Astrocyte (in vitro differentiated cells and primary cell): ENCODE measurements around the gene RPS6KA4. TPM values are rescaled to one million over a fixed set of nuclear protein-coding genes. Genes with fewer than 3 reads are reported as not detected.
A peak's percentile ranks its signal among the peaks of the same experiment; 100 is the strongest.

Experiments
- DNase-seq: peaks from one replicate; pipeline ENCODE4 v3.0.0-alpha.2; 2010; ENCODE audit warnings: low read depth
- FAIRE-seq: peaks from 2 replicates; lab custom pipeline; 2011; peaks lifted over from hg19 to GRCh38; lab: Jason Lieb, UNC
- H2AFZ ChIP-seq: 2 replicates; pipeline ENCODE4 v1.6.0; 2012; ENCODE audit warnings: low read depth, low read length, inconsistent platforms
- H3K27ac ChIP-seq: 2 replicates; pipeline ENCODE4 v1.5.1; 2011; ENCODE audit warnings: low read depth, low read length, inconsistent platforms
- H3K27me3 ChIP-seq: 2 replicates; pipeline ENCODE4 v1.6.0; 2011; ENCODE audit warnings: low read length, inconsistent platforms; ENCODE audit not compliant: insufficient read depth
- H3K36me3 ChIP-seq: 2 replicates; pipeline ENCODE4 v1.5.1; 2011; ENCODE audit warnings: low read length, inconsistent platforms; ENCODE audit not compliant: insufficient read depth
- H3K4me1 ChIP-seq: 2 replicates; pipeline ENCODE4 v1.5.1; 2011; ENCODE audit warnings: low read length, inconsistent platforms; ENCODE audit not compliant: insufficient read depth
- H3K4me2 ChIP-seq: 2 replicates; pipeline ENCODE4 v1.6.0; 2012; ENCODE audit warnings: low read length, inconsistent platforms
- H3K4me3 ChIP-seq: 2 replicates; pipeline ENCODE4 v1.5.1; 2011; ENCODE audit warnings: low read depth, mild to moderate bottlenecking, low read length, inconsistent platforms; ENCODE audit not compliant: insufficient read depth
- H3K79me2 ChIP-seq: 2 replicates; pipeline ENCODE4 v1.6.0; 2012; ENCODE audit warnings: mild to moderate bottlenecking, low read length, inconsistent platforms; ENCODE audit not compliant: insufficient read depth
- H3K9ac ChIP-seq: 2 replicates; pipeline ENCODE4 v1.6.0; 2012; ENCODE audit warnings: mild to moderate bottlenecking, low read length, inconsistent platforms
- H3K9me3 ChIP-seq: 2 replicates; pipeline ENCODE4 v1.5.1; 2012; ENCODE audit warnings: low read depth, mild to moderate bottlenecking, low read length, inconsistent platforms; ENCODE audit not compliant: insufficient read depth
- H4K20me1 ChIP-seq: 2 replicates; pipeline ENCODE4 v1.6.0; 2012; ENCODE audit warnings: low read length, inconsistent platforms; ENCODE audit not compliant: insufficient read depth
- H3K27ac Mint-ChIP-seq: one replicate; pipeline ENCODE4 v1.8.0; 2021; ENCODE audit warnings: mild to moderate bottlenecking, mixed read lengths; ENCODE audit not compliant: unreplicated experiment
- H3K27me3 Mint-ChIP-seq: one replicate; pipeline ENCODE4 v1.8.0; 2021; ENCODE audit warnings: low read depth, mixed read lengths; ENCODE audit not compliant: unreplicated experiment
- H3K36me3 Mint-ChIP-seq: one replicate; pipeline ENCODE4 v1.8.0; 2021; ENCODE audit warnings: low read depth, mixed read lengths; ENCODE audit not compliant: unreplicated experiment
- H3K4me1 Mint-ChIP-seq: one replicate; pipeline ENCODE4 v1.8.0; 2021; ENCODE audit warnings: low read depth, mixed read lengths; ENCODE audit not compliant: unreplicated experiment
- H3K4me3 Mint-ChIP-seq: one replicate; pipeline ENCODE4 v1.8.0; 2021; ENCODE audit warnings: mild to moderate bottlenecking, moderate library complexity, mixed read lengths; ENCODE audit not compliant: unreplicated experiment
- H3K9me3 Mint-ChIP-seq: one replicate; pipeline ENCODE4 v1.8.0; 2021; ENCODE audit warnings: mild to moderate bottlenecking, mixed read lengths; ENCODE audit not compliant: unreplicated experiment
- EZH2 ChIP-seq: IDR thresholded peaks from 2 replicates; pipeline ENCODE4 v1.6.1; 2012; ENCODE audit warnings: mild to moderate bottlenecking, low read length, inconsistent platforms; ENCODE audit not compliant: insufficient read depth
- total RNA-seq: library from RNA; stranded (reverse); gene quantifications from 2 replicates; pipeline ENCODE4 v1.2.1, GENCODE V29; 2021
- TF ChIP-seq, protein P1 (sequence below): IDR thresholded peaks from 2 replicates; pipeline ENCODE4 v1.5.1; 2011; ENCODE audit warnings: low read depth, mild to moderate bottlenecking, inconsistent platforms, low read length, moderate library complexity; ENCODE audit not compliant: insufficient read depth

RPS6KA4 gene
- total RNA-seq, 1 donor from 2014 or later, result 36.2 TPM

DNA sequence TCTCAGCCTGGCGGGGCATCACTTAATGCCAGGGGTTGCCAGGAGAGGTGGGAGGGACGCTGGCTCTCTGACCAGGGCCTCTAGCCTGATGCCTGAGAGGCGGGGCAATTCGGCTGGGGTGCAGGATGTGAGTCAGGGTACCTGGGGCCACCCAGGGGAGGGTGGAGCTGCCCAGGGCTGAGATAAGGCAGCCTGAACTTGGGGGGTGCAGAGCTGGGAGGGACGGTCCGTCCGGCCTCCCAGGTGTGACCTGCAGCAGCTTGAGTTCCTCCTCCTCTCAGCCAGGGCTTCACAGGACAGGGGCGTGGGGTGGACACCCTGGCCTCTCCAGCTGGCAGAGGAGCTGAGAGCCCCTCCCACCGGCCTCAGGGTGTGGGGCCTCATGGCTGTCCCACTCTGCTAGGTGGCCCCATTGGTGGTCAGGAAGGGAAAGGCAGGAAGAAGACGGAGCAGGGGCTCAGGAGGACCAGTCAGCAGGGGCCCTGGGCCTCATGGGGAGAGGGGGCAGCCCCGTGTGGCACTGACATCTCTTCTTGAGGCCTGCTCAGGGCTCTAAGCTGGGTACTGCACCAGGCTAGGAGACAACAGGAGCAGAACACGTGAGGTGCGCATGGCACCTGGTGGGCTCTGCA lies 942 bp upstream of the RPS6KA4 start:
- Mint-ChIP-seq H3K36me3 (peaks cover 8% of the 10 kb centered on the region), H3K4me3 (no peak overlapping the region), H3K27me3 (no peaks in the 10 kb centered on the region), H3K9me3 (no peaks in the 10 kb centered on the region), H3K4me1 (peaks cover 11% of the 10 kb centered on the region), H3K27ac (no peak overlapping the region)
- Histone ChIP-seq H3K4me3 (no peak overlapping the region), H4K20me1 (peaks cover 21% of the 10 kb centered on the region), H3K9ac (peak overlapping the region; percentile 88), H3K27ac (peak overlapping the region; percentile 76), H3K4me2 (peak overlapping the region; percentile 100), H2AFZ (peak overlapping the region; percentile 2), H3K27me3 (no peaks in the 10 kb centered on the region), H3K4me1 (peaks cover 35% of the 10 kb centered on the region), H3K9me3 (no peaks in the 10 kb centered on the region), H3K36me3 (peaks cover 11% of the 10 kb centered on the region), H3K79me2 (peaks cover 23% of the 10 kb centered on the region)
- DNase-seq, result no peak
- FAIRE-seq, result no peak
- TF ChIP-seq EZH2, result no peak

DNA sequence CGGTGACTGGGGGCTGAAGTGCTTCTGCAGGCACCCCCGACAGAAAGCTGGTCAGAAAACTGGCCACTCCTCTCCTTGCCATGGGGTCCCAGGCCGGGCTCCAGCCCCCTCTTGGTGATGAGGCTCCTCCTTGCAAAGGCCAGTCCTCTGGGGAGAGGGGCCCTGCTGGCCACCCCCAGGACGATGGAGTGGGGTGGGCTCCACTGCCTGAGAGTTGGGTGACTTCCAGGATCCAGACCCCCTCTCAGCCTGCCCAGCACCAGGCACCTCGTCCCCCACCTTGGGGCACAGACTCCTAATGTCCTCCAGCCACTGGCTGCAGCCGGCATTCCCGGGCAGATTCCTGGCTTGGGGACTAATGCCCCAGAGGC lies 441 bp upstream of the RPS6KA4 start:
- no peaks in the 10 kb centered on the region for H3K9me3 Mint-ChIP-seq
- Histone ChIP-seq H3K4me3 (peak overlapping the region; percentile 70), H2AFZ (peak overlapping the region; percentile 68), H3K27me3 (no peaks in the 10 kb centered on the region), H4K20me1 (peaks cover 21% of the 10 kb centered on the region), H3K4me1 (peaks cover 35% of the 10 kb centered on the region), H3K9me3 (no peaks in the 10 kb centered on the region), H3K4me2 (peak overlapping the region; percentile 100), H3K36me3 (peaks cover 14% of the 10 kb centered on the region), H3K9ac (peak overlapping the region; percentile 88), H3K27ac (peak overlapping the region; percentile 76), H3K79me2 (peaks cover 23% of the 10 kb centered on the region)
- H3K4me1 Mint-ChIP-seq, result peaks cover 11% of the 10 kb centered on the region
- DNase-seq (no peak), FAIRE-seq (no peak)
- H3K27ac Mint-ChIP-seq, result no peak overlapping the region
- H3K36me3 Mint-ChIP-seq, result peaks cover 8% of the 10 kb centered on the region
- H3K4me3 Mint-ChIP-seq, result peak overlapping the region; percentile 66
- TF ChIP-seq, protein P1, sequence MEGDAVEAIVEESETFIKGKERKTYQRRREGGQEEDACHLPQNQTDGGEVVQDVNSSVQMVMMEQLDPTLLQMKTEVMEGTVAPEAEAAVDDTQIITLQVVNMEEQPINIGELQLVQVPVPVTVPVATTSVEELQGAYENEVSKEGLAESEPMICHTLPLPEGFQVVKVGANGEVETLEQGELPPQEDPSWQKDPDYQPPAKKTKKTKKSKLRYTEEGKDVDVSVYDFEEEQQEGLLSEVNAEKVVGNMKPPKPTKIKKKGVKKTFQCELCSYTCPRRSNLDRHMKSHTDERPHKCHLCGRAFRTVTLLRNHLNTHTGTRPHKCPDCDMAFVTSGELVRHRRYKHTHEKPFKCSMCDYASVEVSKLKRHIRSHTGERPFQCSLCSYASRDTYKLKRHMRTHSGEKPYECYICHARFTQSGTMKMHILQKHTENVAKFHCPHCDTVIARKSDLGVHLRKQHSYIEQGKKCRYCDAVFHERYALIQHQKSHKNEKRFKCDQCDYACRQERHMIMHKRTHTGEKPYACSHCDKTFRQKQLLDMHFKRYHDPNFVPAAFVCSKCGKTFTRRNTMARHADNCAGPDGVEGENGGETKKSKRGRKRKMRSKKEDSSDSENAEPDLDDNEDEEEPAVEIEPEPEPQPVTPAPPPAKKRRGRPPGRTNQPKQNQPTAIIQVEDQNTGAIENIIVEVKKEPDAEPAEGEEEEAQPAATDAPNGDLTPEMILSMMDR, result no peak
- TF ChIP-seq EZH2, result no peak
- H3K27me3 Mint-ChIP-seq, result no peaks in the 10 kb centered on the region

DNA sequence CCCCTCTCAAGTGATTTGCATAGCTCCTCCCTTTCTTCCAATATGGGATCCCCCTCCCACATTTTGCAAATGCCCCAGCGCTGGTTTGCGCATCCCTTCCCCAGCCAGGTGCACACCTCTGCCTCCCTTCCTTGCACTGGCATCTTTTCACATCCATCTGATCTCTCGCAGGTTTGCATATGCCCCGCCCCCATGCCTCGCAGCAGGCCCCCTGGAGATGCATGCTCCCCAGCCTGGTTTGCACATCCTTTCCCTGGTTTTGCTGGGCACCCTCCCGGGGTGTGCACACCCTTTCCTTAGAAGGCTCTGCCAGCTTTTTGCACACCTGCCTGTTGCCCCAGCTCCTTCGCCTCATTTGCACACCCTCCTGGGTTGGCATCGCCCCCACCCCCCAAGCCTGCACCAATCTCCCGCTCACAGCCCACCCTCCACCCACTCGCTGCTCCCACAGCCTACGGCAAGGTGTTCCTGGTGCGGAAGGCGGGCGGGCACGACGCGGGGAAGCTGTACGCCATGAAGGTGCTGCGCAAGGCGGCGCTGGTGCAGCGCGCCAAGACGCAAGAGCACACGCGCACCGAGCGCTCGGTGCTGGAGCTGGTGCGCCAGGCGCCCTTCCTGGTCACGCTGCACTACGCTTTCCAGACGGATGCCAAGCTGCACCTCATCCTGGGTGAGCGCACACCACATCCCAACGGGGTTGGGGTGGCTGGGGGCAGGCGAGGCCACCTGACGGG lies 917 bp downstream of the RPS6KA4 start:
- Histone ChIP-seq H3K27ac (no peak overlapping the region), H3K9ac (peak overlapping the region; percentile 88)
- no peak for DNase-seq

More for the DNA sequence above, 917 bp downstream of the RPS6KA4 start:
- no peak for FAIRE-seq
- H3K27me3 Mint-ChIP-seq, result no peaks in the 10 kb centered on the region
- Histone ChIP-seq H4K20me1 (peaks cover 22% of the 10 kb centered on the region), H3K4me2 (peak overlapping the region; percentile 100), H3K27me3 (no peaks in the 10 kb centered on the region), H3K4me3 (peak overlapping the region; percentile 70), H3K79me2 (peaks cover 23% of the 10 kb centered on the region), H3K4me1 (peaks cover 33% of the 10 kb centered on the region), H2AFZ (peak overlapping the region; percentile 99), H3K9me3 (no peaks in the 10 kb centered on the region), H3K36me3 (peaks cover 22% of the 10 kb centered on the region)
- peaks cover 8% of the 10 kb centered on the region for H3K36me3 Mint-ChIP-seq
- H3K9me3 Mint-ChIP-seq, result no peaks in the 10 kb centered on the region
- peaks cover 11% of the 10 kb centered on the region for H3K4me1 Mint-ChIP-seq
- peak overlapping the region; percentile 69 for H3K27ac Mint-ChIP-seq
- no peak for TF ChIP-seq EZH2
- TF ChIP-seq, protein P1, result no peak
- H3K4me3 Mint-ChIP-seq, result peak overlapping the region; percentile 92
